SIG-M5 treated with dmso at 0.1 percent for 504 hours (cell line): ENCODE measurements around the gene PID1.

ENCODE experiments used
- DNase-seq: peaks from one replicate; lab custom pipeline; 2025; ENCODE audit not compliant: unreplicated experiment; lab: John Stamatoyannopoulos, UW

The PID1 gene

GRCh38 chr2:229261599-229261998 lies 9.5 kb downstream of the PID1 start:
- no peak for DNase-seq

DNA sequence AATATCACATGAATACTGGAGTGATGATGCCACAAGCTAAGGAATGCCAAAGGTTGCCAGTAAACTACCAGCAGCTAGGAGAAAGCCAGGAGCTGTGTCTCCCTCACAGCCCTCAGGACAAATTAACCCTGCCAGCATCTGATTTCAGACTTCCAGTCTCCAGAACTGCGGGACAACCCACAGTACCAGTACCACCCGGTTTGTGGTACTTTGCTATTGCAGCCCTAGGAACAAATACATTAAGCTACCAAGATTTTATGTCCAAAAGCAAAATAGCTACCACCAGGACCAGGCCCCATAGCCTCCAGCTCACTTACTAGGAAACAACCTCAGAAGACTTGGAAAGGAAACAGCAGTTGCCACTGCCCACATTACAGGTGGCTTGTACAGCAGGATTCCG lies 10.0 kb downstream of the PID1 start:
- no peak for DNase-seq

- DNase-seq, result peak; percentile 15
Measured at GRCh38 chr2:229257985-229258384, 13.1 kb downstream of the PID1 start.

GRCh38 chr2:229256376-229256775 lies 14.7 kb downstream of the PID1 start:
- no peak for DNase-seq

DNA sequence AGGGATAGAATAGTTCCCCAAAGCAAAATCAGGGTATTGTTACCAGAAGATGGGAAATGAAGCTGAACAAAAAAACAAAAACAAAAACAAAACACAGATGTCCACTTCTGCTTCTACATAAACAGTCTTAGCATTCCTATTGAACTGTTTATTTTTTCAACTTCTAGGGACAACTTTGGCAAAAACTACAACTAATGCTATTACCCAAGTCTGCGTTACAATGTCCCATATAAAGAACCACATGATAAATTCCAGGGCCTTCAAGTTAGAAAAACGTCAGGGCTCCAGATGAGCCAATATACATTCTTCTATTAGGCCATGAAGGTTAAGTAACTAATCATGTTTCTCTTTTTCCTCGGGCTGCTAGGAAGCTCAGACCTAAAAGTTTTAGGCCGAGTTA lies 16.9 kb downstream of the PID1 start:
- no peak for DNase-seq

GRCh38 chr2:229252996-229253395 lies 18.1 kb downstream of the PID1 start:
- no peak for DNase-seq

DNA sequence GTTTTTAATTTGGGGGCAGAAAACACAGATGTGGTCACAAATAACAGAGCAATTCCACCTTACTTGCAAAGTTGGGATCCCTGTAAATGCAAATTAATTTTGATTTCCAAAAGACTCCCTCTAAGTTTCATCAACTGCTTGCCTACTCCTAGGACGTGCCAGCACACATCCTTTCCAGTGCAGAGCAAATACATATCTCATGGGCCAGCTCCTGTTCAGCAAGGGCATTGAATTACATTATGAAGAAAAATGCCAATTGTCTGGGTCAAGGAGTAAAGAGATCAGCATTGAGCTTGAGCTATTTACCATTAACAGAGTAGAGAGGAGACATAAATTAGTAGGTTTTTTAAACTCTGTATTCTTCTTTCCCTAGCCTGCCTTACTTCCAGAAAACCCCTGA lies 18.8 kb downstream of the PID1 start:
- no peak for DNase-seq

- DNase-seq, result no peak
Measured at GRCh38 chr2:229249536-229249935, 21.6 kb downstream of the PID1 start.

- DNase-seq, result no peak
Measured at GRCh38 chr2:229246334-229246733, 24.8 kb downstream of the PID1 start.

GRCh38 chr2:229244975-229245374 lies 26.1 kb downstream of the PID1 start:
- no peak for DNase-seq

DNA sequence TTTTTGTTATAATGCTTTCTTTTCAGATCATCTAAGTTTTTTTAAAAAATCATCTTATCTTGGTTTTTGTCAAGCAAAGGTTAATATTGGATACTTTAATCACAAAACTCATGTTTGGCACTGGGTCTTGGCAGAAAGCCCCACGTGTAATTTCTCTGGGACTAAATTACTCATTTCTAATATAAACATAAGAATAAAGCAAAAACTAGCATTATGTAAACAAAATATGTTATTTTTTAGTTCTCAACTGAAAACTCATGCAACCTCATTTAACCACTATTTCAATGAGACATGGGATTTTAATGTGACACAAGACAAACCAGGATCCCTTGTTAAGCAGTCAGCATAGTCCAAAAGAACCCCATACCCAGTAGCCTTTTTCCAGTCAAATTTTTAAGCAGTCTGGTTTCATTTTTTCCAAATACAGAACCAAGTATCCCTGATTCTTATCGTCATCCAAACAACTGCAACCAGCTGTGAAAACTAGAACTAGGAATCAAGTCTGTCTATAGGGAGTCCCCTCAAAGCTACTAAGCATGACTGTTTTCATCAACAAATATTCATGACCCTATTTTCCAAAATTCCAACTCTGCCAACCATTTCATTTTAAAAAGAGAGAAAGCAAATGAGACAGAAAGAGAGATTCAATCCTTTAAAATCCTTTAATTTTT lies 27.1 kb downstream of the PID1 start:
- DNase-seq, result no peak

- no peak for DNase-seq
Measured at GRCh38 chr2:229240984-229241491, 30.0 kb downstream of the PID1 start.

GRCh38 chr2:229239021-229239420 lies 32.1 kb downstream of the PID1 start:
- DNase-seq, result no peak

- no peak for DNase-seq
Measured at GRCh38 chr2:229237270-229237669, 33.8 kb downstream of the PID1 start.

DNA sequence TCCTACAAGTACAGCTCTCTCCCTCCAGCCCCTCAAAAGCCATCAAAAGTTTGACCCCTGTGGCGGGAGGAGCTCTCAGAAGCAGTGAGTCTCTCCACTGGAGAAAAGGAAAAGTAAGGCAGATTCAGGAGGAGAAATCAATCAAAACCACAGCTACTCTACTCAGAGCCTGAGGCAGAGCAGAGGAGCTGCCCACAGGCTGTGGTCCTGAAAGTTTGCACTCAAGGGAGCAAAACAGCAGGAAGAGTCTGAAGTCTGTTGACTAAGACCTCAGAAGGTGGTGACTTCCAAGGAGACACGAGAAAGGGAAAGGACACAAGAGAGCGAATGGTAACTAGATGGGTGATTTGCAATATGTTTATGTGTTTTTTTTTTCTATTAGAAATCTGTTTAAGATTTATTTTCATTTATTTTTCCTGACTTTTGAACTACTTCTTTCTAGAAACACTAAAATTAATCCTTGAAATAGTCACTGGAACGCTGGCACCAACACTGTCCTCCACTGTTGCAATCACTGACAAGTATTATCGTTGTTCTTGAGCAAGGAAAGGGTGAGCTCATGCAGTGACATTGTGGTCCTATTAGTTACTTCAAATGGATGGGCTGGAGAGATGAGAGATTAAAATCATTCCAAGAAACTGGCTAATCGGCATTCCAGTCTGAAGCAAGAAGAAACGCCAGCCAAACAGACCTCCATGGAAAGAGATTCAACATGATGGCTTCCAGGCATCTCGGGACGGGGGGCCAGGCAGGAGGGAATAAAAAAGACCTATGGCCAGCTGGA lies 35.8 kb downstream of the PID1 start:
- DNase-seq, result no peak

GRCh38 chr2:229231885-229232284 lies 39.2 kb downstream of the PID1 start:
- no peak for DNase-seq

DNA sequence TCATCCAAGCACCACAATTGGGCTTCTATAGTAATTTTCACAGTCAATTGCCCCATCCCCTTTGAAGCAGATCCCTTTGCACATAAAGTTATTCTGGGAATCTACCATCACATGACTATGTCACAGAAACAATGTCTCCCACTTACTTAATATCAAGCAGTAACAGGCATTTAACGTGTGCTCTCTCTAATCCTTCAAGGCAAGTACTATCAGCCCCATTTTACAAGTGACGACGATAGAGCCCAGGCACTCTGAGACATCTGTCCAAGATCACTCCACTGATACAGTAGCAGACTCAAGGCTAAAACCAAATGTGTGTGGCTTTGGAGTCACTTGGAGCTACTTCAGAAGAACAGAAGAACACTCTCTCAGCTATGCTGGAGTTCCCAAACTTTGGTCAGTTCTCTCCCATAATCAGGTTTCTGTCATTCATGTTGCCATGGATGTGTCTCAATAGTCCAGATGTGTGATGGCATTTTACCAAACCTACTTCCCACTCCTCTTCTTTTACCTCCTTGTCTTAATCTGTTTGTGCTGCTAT lies 39.7 kb downstream of the PID1 start:
- no peak for DNase-seq

DNA sequence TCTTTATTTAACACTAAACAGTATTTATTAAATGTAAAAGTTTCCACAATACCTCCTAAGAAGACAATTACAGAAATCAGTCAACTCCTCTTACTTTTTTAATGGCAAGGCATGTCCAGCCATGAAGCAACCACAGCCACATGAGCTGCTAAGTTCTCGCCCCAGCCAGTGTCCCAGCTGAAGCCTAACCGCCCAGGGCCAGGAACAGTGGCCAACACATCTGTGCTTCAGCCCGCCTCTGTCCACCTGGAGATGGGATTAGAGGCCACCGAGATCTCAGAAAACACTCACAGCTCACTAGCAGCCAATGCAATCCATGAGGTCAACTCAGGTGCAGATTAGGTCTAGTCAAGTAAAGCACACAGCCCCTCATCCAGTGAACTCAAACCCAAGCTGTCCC lies 40.2 kb downstream of the PID1 start:
- DNase-seq, result no peak

GRCh38 chr2:229230256-229230655 lies 40.8 kb downstream of the PID1 start:
- DNase-seq, result no peak

DNA sequence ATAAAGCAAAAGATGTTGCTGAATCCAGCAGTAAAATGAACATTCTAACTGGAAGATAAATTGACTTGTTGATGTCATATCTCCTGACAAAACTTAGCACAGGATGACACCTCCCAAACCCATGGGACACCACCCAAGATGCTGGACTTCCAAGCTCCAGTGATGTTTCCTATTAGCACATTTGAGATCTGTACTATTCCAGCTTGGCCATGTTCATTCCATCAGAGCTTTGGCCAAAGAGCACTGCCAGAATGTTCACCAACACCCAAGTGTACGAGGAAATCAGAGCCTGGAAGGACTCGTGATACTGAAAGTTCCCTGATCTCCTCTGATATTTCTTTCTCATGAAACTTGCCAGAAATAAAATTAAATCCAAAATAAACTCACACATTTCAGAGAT lies 44.7 kb downstream of the PID1 start:
- no peak for DNase-seq

DNA sequence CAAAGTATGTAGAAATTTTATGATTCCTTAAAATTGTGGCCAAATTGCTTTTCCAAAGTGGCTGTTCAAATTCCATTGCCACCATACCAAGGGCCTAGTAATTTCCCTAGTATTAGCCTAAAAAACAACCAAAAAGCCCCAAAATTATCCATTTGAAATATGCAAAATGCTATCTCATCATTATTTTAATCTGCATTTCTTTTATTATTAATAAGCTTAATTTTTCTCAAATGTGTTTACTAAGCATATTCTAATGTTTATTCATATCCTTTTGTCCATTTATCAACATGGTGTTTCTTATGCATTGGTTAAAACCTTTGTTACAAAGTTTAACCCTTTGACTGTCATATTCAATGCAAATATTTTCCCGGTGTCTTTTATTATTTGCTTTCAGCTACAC lies 48.0 kb downstream of the PID1 start:
- no peak for DNase-seq

GRCh38 chr2:229221641-229222040 lies 49.4 kb downstream of the PID1 start:
- DNase-seq, result no peak
